HG03139 (cell line): ENCODE results near the gene MORC2.
A peak's percentile ranks its signal among the peaks of the same experiment; 100 is the strongest.

ENCODE experiments used
- ATAC-seq: cut with Tn5 transposase; IDR thresholded peaks from one replicate; pipeline ENCODE4 v1.9.1; 2021; ENCODE audit not compliant: unreplicated experiment

Gene MORC2

GRCh38 chr22:30968015-30968923, at the start of gene MORC2:
Gene MORC2, minus strand, starts transcription at chr22:30968774. Its CDS starts 885 bp downstream, at chr22:30967889.
- peak; percentile 16 for ATAC-seq

GRCh38 chr22:31005535-31005934, 37.0 kb upstream of the MORC2 start:
- ATAC-seq = no peak

GRCh38 chr22:31001124-31001770, 32.7 kb upstream of the MORC2 start:
- no peak for ATAC-seq

GRCh38 chr22:30998329-30998728, 29.8 kb upstream of the MORC2 start:
- no peak for ATAC-seq

GRCh38 chr22:30996462-30996861, 27.9 kb upstream of the MORC2 start:
- no peak for ATAC-seq

- no peak for ATAC-seq
Measured at GRCh38 chr22:30994960-30995359, 26.4 kb upstream of the MORC2 start.

- no peak for ATAC-seq
Measured at GRCh38 chr22:30992565-30992964, 24.0 kb upstream of the MORC2 start.

- ATAC-seq = no peak
Measured at GRCh38 chr22:30990690-30991089, 22.1 kb upstream of the MORC2 start.

- no peak for ATAC-seq
Measured at GRCh38 chr22:30989474-30989873, 20.9 kb upstream of the MORC2 start.

- ATAC-seq = no peak
Measured at GRCh38 chr22:30985561-30986208, 17.1 kb upstream of the MORC2 start.

GRCh38 chr22:30984317-30984716, 15.7 kb upstream of the MORC2 start:
- no peak for ATAC-seq

- ATAC-seq = no peak
Measured at GRCh38 chr22:30982512-30982911, 13.9 kb upstream of the MORC2 start.

GRCh38 chr22:30979932-30980331, 11.4 kb upstream of the MORC2 start:
- ATAC-seq = no peak

GRCh38 chr22:30978304-30978962, 9.9 kb upstream of the MORC2 start:
- no peak for ATAC-seq

GRCh38 chr22:30970356-30970746, 1.8 kb upstream of the MORC2 start:
- ATAC-seq = no peak

- ATAC-seq = peak; percentile 30
Measured at GRCh38 chr22:30969532-30970355, 1.2 kb upstream of the MORC2 start.

- peak; percentile 77 for ATAC-seq
Measured at GRCh38 chr22:30968924-30969531, 454 bp upstream of the MORC2 start, which contains the start of gene TUG1. Gene TUG1, plus strand, starts transcription at chr22:30969265.

- no peak for ATAC-seq
Measured at GRCh38 chr22:30964858-30965257, 3.7 kb downstream of the MORC2 start.

GRCh38 chr22:30955153-30955552, 13.4 kb downstream of the MORC2 start:
- ATAC-seq = no peak

GRCh38 chr22:30953206-30953605, 15.4 kb downstream of the MORC2 start:
- no peak for ATAC-seq
